ENCODE measurements around the gene ATG101. TPM values are rescaled to one million over a fixed set of nuclear protein-coding genes. Genes with fewer than 3 reads are reported as not detected.
"Not testable (repeated sequence)": the region's sequence is repeated elsewhere in the genome, so short reads cannot be mapped to it uniquely, and the experiment has no call there.

The ATG101 gene
- total RNA-seq, 1 donor from 2014 or later, result 42.1 TPM

DNA sequence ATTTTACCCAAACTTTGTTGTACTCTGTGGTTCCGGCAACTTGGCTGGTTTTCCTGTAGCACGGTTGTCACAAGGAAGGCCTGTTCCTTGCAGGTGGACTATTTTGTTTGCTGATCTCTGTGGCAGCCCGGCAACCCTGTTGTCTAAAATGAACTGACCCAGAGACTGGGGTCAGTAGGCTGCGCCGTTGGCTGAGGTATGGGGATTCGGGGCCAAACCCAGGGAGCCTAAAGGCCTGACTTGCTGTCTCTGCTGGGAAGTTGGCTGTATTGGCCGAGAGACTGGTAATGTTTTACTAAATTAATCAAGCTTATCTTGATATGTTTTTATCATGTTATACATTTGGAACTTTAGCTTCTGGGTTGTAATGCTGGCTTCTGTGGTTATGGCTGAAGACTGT, 23.6 kb downstream of the ATG101 start:
- intact Hi-C loops (cut with micrococcal nuclease), result no loop called here

DNA sequence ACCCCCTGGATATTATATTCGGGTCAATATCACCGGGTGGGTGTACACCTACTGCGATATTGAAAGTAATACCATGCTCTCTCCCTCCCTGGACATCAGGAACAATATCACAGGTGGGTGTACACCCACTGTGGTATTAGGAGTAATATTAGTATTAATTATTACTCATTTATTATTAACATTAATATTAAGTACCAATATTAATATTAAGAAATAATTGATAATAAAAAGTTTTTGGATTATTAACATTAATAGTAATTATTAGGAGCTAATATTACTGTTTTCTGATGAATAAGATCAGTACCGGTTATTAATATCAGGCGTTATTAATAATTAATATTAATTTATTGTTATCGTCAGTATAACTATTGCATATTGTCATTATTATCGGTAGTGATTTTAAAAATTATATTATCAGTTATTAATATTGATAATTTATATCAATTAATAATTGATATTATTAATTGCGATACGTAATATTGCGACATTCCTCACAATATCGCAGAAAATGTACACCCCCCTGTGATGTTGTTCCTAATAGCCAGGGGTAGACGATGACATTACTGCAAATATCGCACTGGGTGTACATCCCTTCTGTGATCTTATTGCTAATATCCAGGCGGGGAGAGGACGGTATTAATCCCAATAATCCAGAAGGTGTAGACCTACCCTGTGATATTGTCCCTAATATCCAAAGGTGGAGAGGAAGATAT, 26.7 kb downstream of the ATG101 start:
- intact Hi-C loops (cut with micrococcal nuclease), result no loop called here

DNA sequence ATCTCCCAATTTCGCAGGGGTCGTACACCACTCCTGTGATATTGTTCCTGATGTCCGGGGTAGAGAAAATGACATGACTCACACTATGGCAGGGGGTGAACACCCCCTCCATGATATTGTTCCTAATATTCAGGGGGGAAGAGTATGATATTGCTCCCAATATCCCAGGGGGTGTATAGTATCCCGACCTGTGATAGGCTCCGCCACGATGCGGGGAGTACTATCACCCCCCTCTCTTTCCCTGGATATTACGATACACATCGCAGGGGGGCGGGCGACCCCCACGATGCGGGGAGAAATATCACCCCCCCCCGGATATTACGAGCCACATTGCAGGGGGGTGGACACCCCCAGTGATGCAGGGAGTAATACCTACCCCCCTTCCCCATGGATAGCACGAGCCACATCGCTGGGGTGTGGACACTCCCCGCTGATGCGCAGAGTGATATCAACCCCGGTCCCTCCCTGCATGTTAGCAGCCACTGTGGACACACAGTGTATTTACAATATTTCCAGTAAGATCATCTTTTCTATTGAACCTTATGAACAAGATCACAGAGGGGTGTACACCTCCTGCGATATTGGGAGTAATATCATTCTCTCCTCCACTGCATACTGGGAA, 27.4 kb downstream of the ATG101 start:
- intact Hi-C loops (cut with micrococcal nuclease), result no loop called here

DNA sequence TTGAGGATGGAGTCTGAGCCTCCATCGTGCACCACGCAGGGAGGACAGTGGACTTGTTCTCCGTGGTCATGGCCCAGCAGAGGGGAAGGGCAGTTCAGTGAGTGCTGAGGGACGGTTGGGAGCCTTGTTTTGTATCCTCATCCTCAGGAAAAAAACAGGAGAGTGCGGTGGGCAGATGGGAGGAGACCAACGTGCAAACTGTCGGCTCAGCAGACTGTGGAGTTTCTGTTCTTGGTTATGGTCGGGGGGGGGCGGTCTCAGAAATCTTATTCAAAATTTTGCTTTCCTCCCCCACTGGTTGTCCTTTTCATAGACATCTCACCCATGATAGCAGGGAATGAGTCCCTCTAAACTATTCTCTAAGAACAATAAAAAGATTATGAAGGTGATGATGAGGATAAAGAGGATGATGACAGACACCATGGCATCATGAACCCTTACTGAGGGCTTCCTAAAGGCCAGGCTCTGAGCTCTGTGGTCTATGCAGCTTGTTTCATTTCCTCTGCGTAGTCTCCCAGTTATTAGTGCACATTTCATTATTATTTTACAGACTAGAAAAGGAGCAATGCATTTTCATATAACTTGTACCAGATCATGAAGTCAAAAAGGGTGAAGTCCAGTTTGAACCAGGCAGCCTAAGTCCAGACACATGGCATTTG, 34.8 kb downstream of the ATG101 start:
- intact Hi-C loops (cut with micrococcal nuclease), result not testable (repeated sequence)

DNA sequence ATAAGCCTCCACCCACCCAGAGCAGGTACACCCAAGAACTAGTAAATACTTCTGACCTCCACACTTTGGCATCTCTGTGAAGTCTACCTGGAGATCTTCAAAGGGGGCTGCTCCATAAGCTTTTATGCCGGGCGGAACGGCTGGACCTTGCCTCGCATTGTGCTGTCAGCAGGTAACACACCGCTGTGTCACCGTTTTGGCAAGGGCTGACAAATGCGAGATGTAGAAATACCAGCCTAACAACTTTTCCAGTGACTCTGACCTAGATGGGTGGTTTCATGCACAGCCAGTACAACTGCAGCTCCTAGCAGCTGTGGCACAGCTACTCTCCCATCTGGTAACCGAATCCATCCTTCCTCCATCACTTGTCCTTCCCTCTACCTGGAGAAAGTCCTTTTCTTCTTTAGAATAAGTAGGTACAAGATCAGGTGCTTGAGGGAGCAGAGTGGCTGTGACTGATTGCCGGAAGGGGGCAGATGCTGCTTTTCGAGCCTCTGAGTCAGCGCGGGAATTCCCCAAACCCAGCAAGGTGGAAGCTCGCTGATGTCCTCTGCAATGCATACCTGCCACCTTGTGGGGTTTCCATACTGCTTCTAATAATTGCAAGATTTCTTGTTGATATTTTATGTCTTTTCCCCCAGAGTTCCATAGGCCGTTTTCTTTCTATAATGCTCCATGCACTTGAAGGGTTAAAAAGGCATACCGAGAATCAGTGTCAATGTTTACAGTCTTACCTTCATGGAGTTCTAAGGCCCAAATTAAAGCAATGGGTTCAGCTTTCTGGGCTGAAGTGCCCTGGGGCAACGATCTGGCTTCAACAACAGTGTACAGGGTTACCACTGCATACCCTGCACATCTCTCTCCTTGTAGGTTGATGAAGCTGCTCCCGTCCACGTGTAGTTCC, 46.7 kb downstream of the ATG101 start:
- intact Hi-C loops (cut with micrococcal nuclease), result loop anchor here (1.0 to 2.0 kb wide), 4 partner anchors 48 to 123 kb away; partner anchors contain the start of genes ATG101 and NR4A1

DNA sequence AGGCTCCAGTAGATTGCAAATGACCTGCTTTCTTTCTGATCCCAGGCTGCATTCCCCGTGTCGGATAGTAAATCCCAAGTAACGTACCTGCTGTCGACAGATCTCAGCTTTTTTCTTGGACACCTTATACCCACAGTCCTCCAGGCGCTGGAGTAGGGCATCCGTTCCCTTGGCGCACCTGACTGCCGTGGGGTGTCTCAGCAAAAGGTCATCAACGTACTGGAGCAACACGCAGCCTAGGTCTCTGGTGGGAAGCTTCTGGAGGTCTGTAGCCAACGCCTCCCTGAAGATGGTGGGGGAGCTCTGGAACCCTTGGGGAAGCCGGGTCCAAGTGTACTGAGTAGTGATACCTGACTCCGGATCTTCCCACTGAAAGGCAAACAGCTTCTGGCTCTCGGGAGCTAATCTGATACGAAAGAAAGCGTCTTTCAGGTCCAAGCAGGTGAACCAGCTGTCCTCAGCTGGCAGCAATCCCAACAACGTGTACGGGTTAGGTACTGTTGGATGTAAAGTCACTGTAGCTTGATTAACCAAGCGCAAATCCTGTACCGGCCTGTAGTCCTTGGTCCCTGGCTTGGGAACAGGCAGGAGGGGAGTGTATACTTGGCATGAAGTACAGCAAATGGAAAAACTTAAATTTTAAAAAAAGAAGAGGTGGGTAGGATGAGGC, 48.2 kb downstream of the ATG101 start:
- intact Hi-C loops (cut with micrococcal nuclease), result loop anchor here (2.0 kb wide), 1 partner anchor 49 kb away; the partner anchor contains the start of gene ATG101

DNA sequence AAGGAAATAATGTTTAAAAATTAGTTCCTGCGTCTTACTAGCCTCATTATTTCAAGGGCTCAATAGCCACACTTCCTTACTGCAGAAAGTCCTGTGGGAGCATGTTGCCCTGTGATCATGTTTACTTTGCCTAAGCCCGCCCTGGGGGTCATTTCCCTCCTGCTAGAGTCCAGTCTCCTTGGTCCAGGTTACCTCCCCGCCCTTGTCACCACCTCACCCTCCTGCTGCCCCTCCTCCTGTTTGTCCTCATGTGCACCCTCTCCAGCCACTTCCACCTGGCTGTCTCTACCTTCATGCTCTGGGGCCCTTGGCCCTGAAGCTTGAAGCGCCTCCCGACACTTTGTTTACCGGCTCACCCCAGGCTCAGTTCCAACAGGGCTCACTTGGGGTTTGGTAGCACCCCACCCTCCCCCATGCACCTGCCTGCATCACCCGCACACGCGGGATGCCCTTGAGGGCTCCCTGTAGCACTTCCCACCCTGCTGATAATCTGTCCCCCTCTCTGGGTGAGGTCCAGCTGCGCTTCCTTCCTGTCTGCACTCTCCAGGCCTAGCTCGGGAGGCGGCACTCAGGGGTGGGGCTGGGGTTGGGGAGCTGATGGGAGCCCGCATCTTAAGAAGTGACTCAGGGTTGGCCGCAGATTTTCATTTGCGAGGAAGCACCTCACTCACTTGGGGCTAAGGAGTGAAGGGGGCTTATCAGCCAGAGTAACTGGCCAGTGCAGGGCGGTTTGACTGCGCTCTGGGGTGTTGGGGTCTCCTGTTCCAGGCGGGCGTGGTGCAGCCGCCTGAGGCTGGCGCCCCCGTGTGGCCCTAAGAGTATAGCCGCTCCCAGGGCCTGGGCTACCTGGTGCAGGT, 49.8 kb downstream of the ATG101 start:
- intact Hi-C loops (cut with micrococcal nuclease), result loop anchor here (1.0 kb wide), 1 partner anchor 36 kb away; no protein-coding TSS in a partner anchor

DNA sequence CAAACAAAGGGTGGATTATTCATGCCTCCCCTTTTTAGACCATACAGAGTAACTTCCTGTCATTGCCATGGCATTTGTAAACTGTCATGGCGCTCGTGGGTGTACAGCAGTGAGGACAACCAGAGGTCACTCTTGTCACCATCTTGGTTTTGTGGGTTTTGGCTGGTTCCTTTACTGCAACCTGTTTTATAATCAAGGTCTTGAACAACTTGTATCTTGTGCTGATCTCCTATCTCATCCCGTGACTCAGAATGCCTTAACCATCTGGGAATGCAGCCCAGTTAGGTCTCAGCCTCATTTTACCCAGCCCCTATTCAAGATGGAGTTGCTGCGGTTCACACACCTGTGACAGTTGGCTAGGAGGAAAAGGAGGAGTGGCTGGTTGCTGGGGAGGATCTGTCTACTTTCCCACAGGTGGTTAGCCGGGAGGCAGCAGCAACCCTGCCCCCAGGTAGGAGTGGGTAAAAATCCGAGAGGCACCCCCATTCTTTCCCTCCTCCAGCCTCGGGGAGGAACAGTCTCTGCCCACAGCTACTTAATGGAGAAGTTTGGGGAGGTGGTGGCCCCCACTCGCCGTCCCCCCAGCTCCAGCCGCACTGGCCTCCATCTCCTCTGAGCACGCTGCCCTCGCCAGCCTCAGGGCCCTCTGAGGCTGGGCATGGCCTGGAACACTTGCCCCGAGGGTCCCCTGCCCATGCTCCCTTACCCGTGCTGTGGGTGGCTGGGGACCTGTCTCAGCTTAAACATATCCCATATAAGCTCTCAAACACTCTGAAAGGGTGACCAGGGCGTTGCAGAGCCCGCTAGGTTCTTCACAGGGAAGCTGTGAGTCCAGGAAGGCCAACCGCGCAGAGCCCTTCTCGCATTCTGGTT, 51.4 kb downstream of the ATG101 start:
- intact Hi-C loops (cut with micrococcal nuclease), result loop anchor here (1.0 kb wide), 1 partner anchor 38 kb away; no protein-coding TSS in a partner anchor

DNA sequence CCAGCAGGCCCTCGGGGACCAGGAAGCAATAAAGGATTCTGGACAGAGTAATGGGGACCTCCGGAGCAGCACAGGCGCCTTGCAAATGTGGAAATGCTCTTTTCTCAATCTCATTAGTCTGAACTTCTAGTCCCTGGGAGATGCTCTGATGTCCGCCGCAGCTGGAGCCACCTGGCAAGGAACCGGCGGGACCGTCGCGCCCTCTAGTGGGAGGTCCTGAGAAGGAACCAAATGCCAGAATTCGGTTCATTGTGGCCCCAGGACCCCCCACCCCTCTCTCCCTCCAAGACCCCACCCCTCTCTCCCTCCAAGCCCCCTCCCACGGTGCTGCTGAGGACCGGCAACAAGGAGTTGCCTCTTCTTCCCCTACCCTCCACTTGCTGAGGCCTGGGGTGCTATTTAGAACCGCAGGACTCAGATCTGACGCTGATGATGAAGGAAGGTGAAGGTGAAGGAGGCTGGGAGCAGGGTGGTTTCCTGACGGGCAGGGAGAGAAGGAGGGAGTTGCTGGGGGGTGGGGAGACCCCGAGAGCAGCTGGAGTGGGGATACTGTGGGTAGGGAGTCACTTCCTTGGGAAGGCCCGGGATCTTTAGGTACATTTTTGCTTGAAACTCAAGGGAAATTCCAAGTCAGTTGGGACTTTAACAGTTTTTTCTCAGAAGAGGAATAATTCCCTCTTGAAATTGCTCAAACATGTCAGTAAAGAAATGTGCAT, 52.2 kb downstream of the ATG101 start:
- intact Hi-C loops (cut with micrococcal nuclease), result loop anchor here (1.0 kb wide), 2 partner anchors 97 to 129 kb away; no protein-coding TSS in a partner anchor

DNA sequence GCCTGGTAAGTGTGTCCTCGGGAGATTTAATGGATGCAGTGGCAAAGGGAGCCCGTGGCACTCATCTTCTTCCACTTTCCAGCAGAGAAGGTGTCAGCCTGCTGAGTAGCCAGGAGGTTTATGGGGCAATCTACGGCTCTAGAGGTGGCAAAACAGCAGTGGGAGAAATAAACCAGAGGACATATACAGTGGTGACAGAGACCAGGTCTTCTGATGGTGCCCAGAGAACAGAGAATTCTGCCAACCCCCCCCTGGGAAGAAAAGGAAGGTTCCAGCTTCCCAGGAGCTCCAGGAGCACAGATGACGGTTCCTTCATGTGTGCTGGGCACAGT, 52.7 kb downstream of the ATG101 start:
- intact Hi-C loops (cut with micrococcal nuclease), result loop anchor here (1.0 kb wide), 2 partner anchors 97 to 129 kb away; no protein-coding TSS in a partner anchor

DNA sequence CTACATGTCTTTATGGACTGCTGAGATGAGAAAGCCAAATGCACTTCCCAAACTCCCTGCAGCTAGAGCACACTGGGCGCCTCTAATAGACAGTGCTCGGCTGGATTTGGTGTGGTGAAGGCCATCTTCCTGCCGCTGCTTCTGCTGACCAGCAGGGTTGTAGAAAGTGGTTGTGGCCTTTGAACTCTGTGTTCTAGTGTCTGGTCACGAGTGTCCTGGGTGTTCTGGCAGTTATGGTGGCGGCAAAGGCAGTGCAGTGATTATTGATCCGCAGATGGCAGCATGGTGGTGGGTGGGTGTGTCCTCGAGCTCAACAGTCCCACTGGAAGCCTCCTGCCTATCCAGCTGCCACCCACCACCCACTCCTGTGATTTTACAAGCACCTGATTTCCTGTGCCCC, 53.1 kb downstream of the ATG101 start:
- intact Hi-C loops (cut with micrococcal nuclease), result loop anchor here (1.0 kb wide), 2 partner anchors 98 to 130 kb away; no protein-coding TSS in a partner anchor

DNA sequence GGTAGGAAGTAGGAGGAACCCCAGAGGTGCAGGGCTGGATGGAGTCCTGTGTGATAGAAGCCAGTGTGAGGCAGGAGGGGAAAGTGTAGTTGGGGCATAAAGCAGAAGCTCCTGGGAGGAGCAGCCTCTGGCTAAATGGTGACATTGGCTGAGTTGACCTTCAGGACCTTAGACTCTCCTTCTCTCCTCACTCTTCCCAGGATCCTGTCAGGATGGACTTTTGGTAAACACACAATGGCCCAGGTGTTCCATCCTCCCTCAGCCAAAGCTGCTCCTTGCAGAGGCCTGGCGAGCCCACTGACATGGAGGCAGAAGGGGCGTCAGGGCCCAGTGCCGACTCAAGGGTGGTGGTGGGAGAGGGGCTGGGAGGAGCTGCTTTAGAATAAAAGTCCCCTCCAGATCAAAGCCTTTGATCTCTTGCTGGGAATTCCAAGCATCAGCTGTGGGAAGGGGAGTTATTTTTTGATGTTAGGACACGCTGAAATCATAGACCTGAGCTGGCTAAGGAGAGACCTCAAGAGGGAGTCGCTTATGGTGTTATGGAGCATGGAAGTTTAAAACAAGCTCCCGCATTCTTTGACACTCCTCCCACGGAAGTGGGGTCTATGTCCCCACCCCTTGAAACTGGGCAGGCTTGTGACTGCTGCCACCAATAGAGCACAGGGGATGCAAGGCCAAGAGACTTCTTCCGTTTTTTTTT, 53.9 kb downstream of the ATG101 start:
- intact Hi-C loops (cut with micrococcal nuclease), result no loop called here

DNA sequence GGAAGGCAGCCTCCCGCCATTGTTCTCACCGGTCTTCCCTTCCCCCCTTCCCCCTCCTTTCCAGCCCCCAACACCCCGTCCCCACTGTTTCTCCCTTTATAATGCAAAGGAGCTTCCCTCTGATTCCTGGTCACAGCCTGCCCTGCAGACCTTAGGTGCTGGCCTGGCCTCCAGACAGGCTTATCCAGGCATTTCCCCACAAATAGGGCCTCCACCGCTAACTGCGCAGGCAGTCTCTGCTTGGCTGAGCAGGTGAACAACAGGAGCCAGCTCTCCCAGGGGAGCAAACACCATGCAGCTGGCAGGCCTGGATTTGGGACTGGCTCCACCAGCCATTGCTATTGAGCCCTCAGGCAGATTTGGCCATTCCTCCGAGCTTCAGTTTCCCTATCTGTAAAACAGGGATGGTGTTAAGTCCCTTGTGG, 55.7 kb downstream of the ATG101 start:
- intact Hi-C loops (cut with micrococcal nuclease), result no loop called here

DNA sequence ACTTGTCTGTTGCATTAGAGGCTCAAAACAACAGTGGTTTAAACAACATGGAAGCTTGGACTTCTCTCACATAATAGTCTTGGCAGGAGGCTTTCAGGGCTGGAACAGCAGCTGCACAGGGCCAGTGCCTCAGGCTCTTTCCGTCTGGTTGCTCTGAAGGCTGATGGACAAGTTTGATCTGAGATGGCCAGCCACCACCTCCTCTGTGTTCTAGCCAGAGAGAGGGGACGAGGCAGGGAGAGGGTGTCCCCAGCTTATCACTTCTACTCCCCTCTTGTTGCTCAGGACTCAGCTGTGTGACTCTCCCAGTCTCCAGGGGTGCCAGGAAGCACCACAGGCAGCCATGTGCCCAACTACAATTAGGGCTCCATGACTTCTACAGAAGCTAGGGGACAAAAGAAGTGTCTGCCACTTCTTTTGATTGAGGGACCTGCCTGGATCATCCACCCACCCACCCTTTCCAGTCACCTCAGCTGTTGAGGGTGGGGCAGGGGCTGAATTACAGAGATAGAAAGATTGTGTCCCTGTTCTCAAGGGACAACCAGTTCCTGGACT, 56.3 kb downstream of the ATG101 start:
- intact Hi-C loops (cut with micrococcal nuclease), result no loop called here
